K562 (cell line): ENCODE data around the gene CDCP1. TPM values are rescaled to one million over a fixed set of nuclear protein-coding genes. Genes with fewer than 3 reads are reported as not detected.

Experiments used
- FIP1L1 ChIP-seq: fragments of 200-400 bp; formaldehyde crosslinking; IDR thresholded peaks from 2 replicates; pipeline ENCODE4 v1.6.1; 2018; ENCODE audit warnings: mild to moderate bottlenecking, low read depth, low read length; ENCODE audit not compliant: poor library complexity, severe bottlenecking
- FOXJ3 ChIP-seq: sonication (generic); formaldehyde crosslinking; IDR thresholded peaks from 2 replicates; pipeline ENCODE4 v1.4.0; 2020; ENCODE audit warnings: mild to moderate bottlenecking, missing genetic modification reagents
- GATA2 ChIP-seq: sonication (generic); formaldehyde crosslinking; IDR thresholded peaks from 2 replicates; pipeline ENCODE4 v1.4.0; 2020; ENCODE audit warnings: mild to moderate bottlenecking, missing genetic modification reagents
- JUND ChIP-seq, 2 experiments: IDR thresholded peaks; 2 replicates in 1 of 2; 3 replicates in 1 of 2; pipeline ENCODE4 v1.6.1; 2011; ENCODE audit warnings: borderline replicate concordance in 2 of 2, low read depth in 2 of 2, low read length in 2 of 2, improper control_type of control experiment in 1 of 2, missing biosample characterization in 1 of 2, missing genetic modification characterization in 1 of 2, missing genetic modification reagents in 1 of 2
- MCM5 ChIP-seq: fragments of 450-650 bp; IDR thresholded peaks from 2 replicates; pipeline ENCODE4 v1.6.1; 2016; ENCODE audit warnings: low read depth
- MGA ChIP-seq: fragments of 450-650 bp; IDR thresholded peaks from 2 replicates; pipeline ENCODE4 v1.6.1; 2016; ENCODE audit warnings: mild to moderate bottlenecking, moderate library complexity
- MLX ChIP-seq, 2 experiments: fragments of 450-650 bp in 1 of 2; sonication (generic) in 1 of 2; formaldehyde crosslinking; conservative IDR thresholded peaks; 2 replicates each; pipeline versions ENCODE4 v1.4.0 to v1.8.1; 2020 to 2022; ENCODE audit warnings: mild to moderate bottlenecking in 1 of 2, missing genetic modification reagents in 1 of 2
- NEUROD1 ChIP-seq: fragments of 150-350 bp; IDR thresholded peaks from 2 replicates; pipeline ENCODE4 v1.6.1; 2014; ENCODE audit warnings: borderline replicate concordance, low read length, low read depth; ENCODE audit not compliant: partially characterized antibody
- PKNOX1 ChIP-seq: fragments of 450-650 bp; IDR thresholded peaks from 2 replicates; pipeline ENCODE4 v1.6.1; 2016
- SMAD2 ChIP-seq: fragments of 150-350 bp; IDR thresholded peaks from 2 replicates; pipeline ENCODE4 v1.6.1; 2014; ENCODE audit warnings: low read depth, mild to moderate bottlenecking, low read length
- STAT5A ChIP-seq: IDR thresholded peaks from 2 replicates; pipeline ENCODE4 v1.6.1; 2012; ENCODE audit warnings: low read length, inconsistent platforms, borderline replicate concordance
- TAL1 ChIP-seq: fragments of 450-650 bp; IDR thresholded peaks from 2 replicates; pipeline ENCODE4 v1.6.1; 2016; ENCODE audit warnings: mild to moderate bottlenecking
- ZNF197 ChIP-seq: fragments of 200-800 bp; sonication (Bioruptor generic); IDR thresholded peaks from 2 replicates; pipeline ENCODE4 v1.6.1; 2016; ENCODE audit warnings: low read depth, missing genetic modification characterization, missing compliant biosample characterization
- ZNF444 ChIP-seq: fragments of 250-450 bp; sonication (Bioruptor Pico); IDR thresholded peaks from 2 replicates; pipeline ENCODE4 v1.4.0; 2020; ENCODE audit warnings: mild to moderate bottlenecking, moderate library complexity
- polyA plus RNA-seq, 8 experiments: library from polyadenylated mRNA; depleted of rRNA in 4 of 8; stranded (reverse) in 5 of 8; unstranded in 3 of 8; fragments of >200 nt; fragmentation: Nextera tagmentation in 2 of 8; fragmentation: Illumina TruSeq in 1 of 8; extraction: Ambion mirVana in 2 of 8; extraction: Trizol in 1 of 8; gene quantifications; 2 replicates each; pipeline versions ENCODE4 v1.2.1 to v1.2.3, GENCODE V29; 2011 to 2014; ENCODE audit warnings: inconsistent platforms in 1 of 8, missing spikeins in 1 of 8
- total RNA-seq, 7 experiments: library from RNA; depleted of rRNA in 6 of 7; stranded (reverse); fragments of >200 nt in 6 of 7; fragmentation: Illumina TruSeq in 2 of 7; extraction: Trizol in 2 of 7; gene quantifications; 2 replicates each; pipeline versions ENCODE4 v1.2.1 to v1.2.3, GENCODE V29; 2011 to 2021; ENCODE audit warnings: low replicate concordance in 1 of 7

CDCP1 gene
- total and polyA plus RNA-seq, 9 of the 15 experiments (the other 6 are each of a cell fraction or from before 2014, with no cell fraction given): 3.9 to 16.4 (median 5.2) TPM

- no peak for TF ChIP-seq MGA
- TF ChIP-seq MCM5: no peak
- no peak for TF ChIP-seq GATA2 (CRISPR knock-in tag)
- 0 out of 2 replicates have a peak, but pooled peaks have one; percentile 60 for TF ChIP-seq ZNF197 (CRISPR knock-in tag)
- TF ChIP-seq MLX (CRISPR knock-in tag; conservative IDR thresholded peaks at IDR 0.05): no peak
- TF ChIP-seq NEUROD1: no peak
- TF ChIP-seq JUND (IDR thresholded peaks at IDR 0.05; ENCODE audit: borderline replicate concordance, low read depth, low read length): no peak
- TF ChIP-seq JUND (tag; IDR thresholded peaks at IDR 0.05; ENCODE audit: borderline replicate concordance, low read depth, low read length): no peak
- no peak for TF ChIP-seq FOXJ3 (CRISPR knock-in tag)
- TF ChIP-seq STAT5A: no peak
- TF ChIP-seq TAL1: no peak
- no peak for TF ChIP-seq PKNOX1
- TF ChIP-seq ZNF444 (CRISPR knock-in tag): peak; percentile 75; the same call in 1 of the 2 replicates
- TF ChIP-seq FIP1L1: no peak
- no peak for TF ChIP-seq SMAD2
These were observed 91.9 kb downstream of the CDCP1 start (continued) for GRCh38 chr3:45054196-45054857.
